K562 treated with DMSO at 1 percent for 12 hours (cell line): ENCODE results near the gene PLAAT5. TPM values are rescaled to one million over a fixed set of nuclear protein-coding genes. Genes with fewer than 3 reads are reported as not detected.

Experiments used
- total RNA-seq: library from RNA; unstranded; fragments of 300-600 nt; gene quantifications from 2 replicates; pipeline ENCODE4 v1.2.3, GENCODE V29; 2022; ENCODE audit not compliant: insufficient read depth

Gene PLAAT5, protein sequence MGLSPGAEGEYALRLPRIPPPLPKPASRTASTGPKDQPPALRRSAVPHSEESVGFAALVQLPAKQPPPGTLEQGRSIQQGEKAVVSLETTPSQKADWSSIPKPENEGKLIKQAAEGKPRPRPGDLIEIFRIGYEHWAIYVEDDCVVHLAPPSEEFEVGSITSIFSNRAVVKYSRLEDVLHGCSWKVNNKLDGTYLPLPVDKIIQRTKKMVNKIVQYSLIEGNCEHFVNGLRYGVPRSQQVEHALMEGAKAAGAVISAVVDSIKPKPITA
- not detected in 2 replicates for total RNA-seq

DNA sequence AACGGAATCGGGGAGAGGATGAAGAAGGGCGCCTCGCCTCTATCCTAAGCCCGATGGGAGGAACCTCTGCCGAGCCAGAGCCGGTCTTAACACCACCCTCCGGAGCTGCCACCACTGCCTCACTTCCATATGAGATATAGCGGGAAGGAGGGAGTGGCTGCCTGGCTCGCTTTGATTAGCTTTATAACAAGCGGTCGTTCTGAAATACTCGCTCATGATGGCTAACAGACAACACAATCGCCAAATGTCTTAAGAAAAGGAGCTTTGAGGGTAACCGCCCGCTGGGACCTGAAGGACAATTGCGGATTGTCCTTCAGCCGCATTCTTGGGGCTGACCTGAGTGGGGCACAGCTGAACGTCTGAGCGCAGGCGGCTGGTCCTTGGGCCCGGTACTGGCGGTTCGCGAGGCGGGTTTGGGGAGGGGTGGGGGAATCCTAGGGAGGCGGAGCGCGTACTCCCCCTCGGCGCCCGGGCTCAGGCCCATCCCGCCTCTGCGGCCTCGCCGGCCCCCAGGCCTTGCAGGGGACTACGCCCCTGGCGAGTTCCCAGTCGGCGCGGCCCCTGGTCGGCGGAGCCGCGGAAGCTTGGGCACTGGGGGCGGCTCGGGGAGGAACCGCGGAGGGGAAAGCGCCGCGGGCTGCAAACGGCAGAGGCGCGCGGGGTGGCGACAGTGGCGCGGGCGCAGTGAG is at the start of gene PLAAT5:
Gene PLAAT5, minus strand, starts transcription at position 617 of the 689 bp plus-strand sequence. Its CDS starts 133 bp downstream, at position 484.

DNA sequence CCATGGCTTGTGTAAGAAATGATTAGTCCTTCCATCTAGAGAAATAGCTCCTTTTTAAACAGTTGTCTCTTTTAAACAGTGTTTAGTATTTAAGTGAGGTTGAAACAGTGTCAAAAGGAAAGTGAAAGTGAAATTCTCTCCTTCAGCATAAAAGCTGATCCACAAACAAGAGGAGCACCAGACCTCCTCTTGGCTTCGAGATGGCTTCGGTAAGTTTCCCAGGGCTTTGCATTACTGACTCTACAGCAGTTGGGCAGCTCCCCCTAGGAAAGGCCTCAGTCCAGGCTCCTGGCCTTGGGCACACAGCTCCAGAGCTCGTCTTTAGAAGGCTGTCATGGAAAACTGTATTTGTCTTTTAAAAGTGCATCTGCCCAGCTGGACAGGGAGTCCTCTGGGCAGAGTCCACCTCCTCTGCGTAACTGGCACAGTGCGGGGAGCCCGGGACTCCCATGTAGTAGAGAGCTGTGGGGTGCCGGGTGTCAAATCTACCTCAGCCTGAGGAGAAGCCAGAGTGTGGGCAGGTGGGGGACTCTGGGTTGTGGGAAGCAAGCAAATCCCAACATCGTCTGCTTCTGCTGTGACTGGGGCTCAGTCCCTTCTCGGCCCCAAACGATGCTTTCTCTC is 45.8 kb upstream of the PLAAT5 start, which contains the start of gene PLAAT4:
Gene PLAAT4, plus strand, starts transcription at position 140 of the 624 bp plus-strand sequence. Its CDS starts 61 bp downstream, at position 201.

DNA sequence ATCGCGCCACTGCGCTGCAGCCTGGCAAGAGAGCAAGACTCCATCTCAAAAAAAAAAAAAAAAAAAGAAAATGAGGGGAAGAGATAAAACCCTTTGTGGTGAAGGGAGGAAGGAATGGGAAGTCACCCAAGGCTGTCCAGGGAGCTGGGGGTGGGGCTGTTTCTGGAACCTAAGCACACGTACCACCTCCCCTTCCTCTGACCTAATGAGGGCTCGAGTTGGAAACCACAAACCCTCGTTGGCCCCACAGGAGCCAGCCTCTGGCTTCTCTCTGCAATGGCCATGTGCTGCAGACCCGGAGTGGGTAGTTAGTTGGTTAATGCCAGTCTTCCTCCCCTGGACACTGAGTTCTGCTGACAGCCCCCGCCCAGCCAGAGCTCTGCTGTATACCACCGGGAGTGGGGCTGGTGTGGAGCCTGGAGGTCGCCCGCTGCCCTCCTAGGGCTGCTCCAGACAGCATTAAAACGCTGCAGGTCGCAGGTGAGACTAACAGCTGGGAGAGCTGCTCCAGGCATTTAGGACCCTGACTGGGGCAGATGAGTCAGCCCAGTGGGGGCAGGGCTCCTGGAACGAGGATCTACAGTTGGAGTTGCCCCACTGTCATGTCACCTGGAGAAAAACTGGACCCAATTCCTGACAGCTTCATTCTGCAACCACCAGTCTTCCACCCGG is 15.0 kb upstream of the PLAAT5 start, which contains the start of gene LGALS12:
Gene LGALS12, plus strand, starts transcription at position 228 of the 672 bp plus-strand sequence. Its CDS starts 375 bp downstream, at position 603.

Other genes with a start within 250 kb of the PLAAT5 start
- not detected in 2 replicates for gene SLC22A25, start 247.6 kb downstream of the PLAAT5 start, total RNA-seq
- not detected in 2 replicates for gene SLC22A9, start 121.4 kb downstream of the PLAAT5 start, total RNA-seq
- gene LGALS12, start 14.9 kb upstream of the PLAAT5 start, total RNA-seq = 3.1 and 8.7 TPM in 2 replicates
- 27.8 and 28.6 TPM in 2 replicates for gene PLAAT4, start 45.6 kb upstream of the PLAAT5 start, total RNA-seq
- not detected in 2 replicates for gene PLAAT2, start 72.2 kb upstream of the PLAAT5 start, total RNA-seq
- gene PLAAT3, start 123.3 kb upstream of the PLAAT5 start, total RNA-seq = 10.1 and 13.7 TPM in 2 replicates
- gene ATL3, start 180.2 kb upstream of the PLAAT5 start, total RNA-seq = 4.5 and 13.2 TPM in 2 replicates
- 169 and 326 TPM in 2 replicates for gene RTN3, start 190.3 kb upstream of the PLAAT5 start, total RNA-seq